SKM-1 treated with dmso at 0.1 percent for 144 hours (cell line): ENCODE results near the gene SEC16B.
A peak's percentile ranks its signal among the peaks of the same experiment; 100 is the strongest.

ENCODE experiments used
- DNase-seq: peaks from one replicate; lab custom pipeline; 2025; ENCODE audit not compliant: unreplicated experiment; lab: John Stamatoyannopoulos, UW

Gene SEC16B

DNA sequence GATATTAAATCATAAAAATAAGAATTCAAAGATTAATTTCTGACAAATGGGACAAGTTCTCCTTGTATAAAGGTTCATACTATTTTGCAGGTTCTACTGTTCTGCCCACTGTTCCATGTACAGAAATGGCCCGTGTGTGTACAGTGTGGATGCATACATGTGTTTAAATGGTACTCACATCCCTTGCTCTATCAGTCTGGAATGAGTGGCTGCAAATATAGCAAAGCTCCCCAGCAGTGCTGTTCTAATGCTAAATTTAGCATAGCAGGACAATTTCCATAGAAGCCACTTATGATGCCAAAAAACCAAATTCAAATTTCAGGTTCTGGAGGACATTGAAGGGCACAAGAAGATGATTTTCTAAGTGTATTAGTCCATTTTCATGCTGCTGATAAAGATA, 9.4 kb upstream of the SEC16B start:
- no peak for DNase-seq

- no peak for DNase-seq
Observed at GRCh38 chr1:177978530-177978929, 8.7 kb upstream of the SEC16B start.

DNA sequence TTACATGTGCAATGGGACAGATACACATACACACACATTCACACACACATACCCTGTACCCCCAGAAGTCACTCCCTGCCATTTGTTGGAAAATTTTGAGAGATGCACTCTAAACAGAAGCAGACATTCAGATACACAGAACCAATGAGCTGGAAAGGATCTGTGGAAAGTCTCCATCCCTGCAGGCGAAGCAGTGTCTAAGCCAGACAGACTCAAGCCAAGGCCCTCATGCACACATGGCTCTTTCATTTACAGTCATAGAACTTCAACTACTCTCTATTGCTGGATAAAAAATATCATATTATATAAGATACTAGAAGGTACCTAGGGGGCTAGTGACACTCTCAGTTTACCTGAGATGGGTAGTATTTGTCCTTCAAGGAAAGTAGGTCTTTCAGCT, 7.3 kb upstream of the SEC16B start:
- DNase-seq, result no peak

- DNase-seq, result no peak
Observed at GRCh38 chr1:177976596-177976995, 6.7 kb upstream of the SEC16B start.

DNA sequence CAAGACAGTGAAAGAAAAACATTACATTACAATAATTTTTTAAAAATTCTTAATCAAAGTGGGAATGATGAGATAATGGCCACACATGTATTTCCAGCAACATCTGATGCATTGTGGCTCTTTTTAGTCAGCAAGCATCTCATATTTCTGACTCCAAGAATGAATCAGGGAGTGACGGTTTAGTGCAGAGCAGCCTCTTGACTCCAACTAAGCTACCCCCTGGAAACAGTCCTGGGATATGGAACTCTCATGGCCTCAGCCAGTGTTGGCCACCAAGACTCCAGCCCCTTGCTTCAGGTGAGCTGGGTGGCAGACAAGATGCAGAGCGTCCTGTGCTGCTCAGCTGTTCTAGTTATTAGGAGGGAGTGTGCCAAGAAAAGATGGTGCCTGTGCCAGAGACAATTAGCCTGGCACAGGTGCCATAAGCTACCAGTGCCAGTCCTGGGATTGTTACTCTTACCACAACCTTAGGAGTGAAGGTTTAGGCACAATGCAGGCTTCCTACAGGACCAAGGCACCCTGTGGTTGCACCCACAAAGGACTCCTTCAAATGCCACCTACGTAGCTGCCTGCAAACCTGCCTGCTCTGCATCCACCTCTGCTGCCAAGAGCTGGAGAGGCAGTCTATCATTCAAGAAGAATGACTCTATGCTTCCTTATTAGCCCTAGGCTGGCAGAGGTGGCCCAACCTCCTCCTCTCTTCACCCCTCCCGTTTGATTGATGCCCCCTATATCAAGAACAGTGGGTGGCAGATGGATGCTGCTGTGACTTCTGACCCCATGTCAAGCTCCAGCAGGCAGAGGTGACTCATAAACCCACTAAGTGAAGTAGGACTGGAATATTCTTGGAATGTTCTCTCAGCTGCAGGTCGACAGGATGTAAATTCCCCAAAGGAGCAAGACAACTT, 6.0 kb upstream of the SEC16B start:
- no peak for DNase-seq

DNA sequence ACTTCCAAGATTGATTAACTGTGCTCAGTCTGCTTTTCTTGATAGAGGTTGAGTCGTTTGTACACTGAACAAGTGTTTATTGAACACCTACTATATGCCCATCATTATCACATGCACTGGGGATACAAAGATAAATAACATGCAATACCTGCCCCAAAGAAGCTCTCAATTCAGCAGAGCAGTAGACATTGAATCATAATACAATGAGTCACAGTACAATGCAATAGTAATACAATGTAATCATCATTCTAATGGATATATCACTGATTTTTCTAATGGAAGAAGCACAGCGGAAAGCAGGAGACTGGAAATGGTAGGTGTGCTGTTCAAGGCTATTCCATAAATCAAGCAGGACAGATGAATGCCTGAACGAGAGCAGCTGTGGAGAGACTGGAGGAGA, 3.7 kb upstream of the SEC16B start:
- DNase-seq, result no peak

- no peak for DNase-seq
Observed at GRCh38 chr1:177969109-177969508, 749 bp downstream of the SEC16B start.

GRCh38 chr1:177966199-177966598, 3.7 kb downstream of the SEC16B start:
- DNase-seq, result no peak

GRCh38 chr1:177965293-177965692, 4.6 kb downstream of the SEC16B start:
- no peak for DNase-seq

DNA sequence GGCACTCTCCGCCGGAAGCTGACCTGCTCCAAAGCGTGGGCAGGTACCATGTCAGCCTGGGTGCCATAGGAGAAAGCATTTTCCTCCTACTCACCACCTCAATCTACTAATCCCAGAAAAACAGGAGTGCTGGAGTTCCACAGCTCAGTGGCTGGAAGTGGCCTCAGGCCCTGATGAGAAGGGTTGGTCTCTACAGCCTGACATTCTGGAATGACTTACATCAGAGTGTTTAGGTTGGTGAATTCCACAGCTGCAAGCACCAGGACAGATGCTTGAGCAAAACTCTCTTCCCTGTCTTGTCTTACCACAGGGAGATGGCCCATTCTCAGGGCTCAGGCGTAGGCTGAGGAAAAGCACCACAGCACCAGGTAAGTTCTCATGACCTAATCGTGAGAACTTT, 5.5 kb downstream of the SEC16B start:
- no peak for DNase-seq

DNA sequence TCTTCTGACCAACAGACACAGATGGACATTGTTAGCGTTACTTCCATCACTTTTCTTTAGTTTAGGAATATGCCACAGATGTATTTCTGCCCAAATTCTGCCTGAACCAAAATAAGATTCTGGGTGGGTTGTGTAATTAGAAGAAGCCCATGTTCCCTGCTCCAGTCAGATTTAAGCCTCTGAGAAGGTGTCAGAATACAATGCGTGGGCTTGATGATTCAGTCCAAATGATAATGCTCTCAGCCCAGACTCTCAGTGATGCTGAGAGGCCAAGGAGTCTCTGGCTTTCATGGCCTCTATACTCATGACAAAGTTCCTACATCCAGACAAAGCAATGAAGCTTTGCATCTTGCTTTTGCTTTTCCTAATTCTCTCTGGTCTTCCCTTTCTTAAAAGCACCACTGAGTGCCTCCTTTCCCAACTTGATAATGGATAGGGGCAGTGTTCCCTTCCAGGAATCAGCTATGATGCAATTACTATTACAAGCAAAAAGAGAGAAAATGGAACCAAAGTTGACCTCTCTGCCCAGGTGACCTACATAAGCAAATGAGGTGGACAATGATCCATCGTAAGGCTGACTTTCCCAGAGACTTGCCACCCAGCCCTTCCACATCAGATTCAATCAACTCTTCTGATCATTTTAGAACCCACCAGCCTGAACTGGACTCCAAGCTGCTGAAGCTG, 8.8 kb downstream of the SEC16B start:
- DNase-seq, result no peak

DNA sequence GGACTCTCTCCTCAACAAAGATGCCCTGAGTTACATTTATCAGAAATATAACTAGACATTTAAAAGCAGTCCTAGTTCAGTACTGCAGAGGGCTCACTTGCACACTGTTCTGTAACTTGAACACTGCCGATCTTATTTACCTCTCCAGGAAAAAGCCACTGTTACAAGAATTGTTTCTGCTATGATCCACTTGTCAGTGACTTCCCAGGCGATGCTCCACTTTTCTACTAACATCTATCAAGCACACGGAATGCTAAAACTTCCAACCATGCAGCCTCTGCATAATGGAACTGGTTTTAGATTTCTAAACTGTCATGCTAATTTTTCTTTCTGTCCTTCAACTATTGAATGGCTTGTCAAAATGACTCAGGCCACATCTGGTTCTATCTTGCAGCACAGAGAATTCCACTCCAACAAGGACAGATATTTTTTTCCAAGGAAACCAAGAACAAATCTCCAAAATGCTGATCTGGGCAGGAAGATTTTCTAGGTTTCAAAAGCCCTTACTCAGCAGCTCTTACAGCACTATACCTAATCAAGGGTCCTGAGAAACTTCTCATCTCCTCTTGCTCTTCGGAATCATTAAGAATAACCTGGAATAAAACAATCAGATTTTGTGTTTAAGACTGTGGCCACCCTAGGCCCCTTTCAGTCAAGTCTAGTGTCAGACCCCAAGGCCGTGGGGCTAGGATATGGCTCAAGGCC, 9.9 kb downstream of the SEC16B start:
- DNase-seq, result no peak

DNA sequence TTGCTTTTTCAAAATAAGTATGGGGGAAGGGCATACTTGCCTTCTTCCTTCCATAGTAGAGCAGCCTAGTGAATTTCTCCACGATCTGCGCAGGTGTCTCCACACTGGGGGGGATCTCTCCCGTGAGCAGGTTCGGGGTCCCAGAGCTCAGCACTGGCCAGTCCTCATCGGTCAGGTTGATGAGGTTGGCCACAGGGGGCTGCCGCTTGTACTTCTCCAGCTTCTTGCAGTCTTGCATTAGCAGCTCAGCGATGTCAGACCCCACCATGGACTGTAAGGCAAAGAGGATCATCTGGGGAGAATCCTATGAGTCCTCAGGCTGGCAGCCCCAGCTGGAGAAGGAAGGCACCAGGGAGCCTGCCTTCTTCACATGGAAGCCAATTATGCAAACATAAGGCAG, 11.8 kb downstream of the SEC16B start:
- DNase-seq, result no peak

GRCh38 chr1:177954076-177954475, 15.8 kb downstream of the SEC16B start:
- DNase-seq, result no peak

GRCh38 chr1:177953549-177953948, 16.3 kb downstream of the SEC16B start:
- no peak for DNase-seq

- DNase-seq, result no peak
Observed at GRCh38 chr1:177952691-177953090, 17.2 kb downstream of the SEC16B start.

DNA sequence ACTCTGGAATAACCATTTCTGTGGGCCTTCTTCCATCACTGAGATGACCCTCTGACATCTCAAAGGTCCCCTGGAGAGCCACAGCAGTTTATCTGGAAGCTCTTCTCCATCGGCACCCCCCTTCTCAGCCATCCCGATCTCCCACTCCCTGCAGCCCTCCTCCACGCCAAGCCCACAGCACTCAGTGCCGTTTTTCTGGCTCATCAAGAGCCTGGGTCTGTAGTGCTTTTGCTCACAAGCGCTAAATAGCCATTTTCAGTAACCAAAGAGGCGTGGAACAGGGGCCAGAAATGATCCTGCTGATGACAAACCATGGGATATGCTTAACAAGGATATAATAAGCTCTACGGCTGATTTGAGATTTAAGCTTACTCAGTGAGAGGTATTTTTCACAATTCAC, 17.6 kb downstream of the SEC16B start:
- no peak for DNase-seq

DNA sequence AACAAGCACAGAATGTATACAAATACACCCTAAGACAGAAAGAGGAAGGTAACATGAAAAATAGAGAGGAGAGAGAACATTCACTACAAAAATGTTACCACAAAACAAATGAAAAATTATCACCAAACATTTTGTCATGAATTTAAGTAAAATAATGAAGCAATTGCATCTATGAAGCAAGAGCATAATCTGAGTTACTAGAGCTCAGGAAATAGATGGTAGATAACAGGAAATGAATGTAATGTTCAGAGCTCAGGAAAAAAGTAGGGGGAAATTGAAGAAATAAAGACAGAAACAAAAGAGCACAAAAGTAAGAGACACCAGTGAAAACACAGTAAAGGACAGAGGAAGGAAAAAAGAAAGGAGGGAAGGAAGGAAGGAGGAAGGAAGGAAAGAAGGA, 19.4 kb downstream of the SEC16B start:
- no peak for DNase-seq

DNA sequence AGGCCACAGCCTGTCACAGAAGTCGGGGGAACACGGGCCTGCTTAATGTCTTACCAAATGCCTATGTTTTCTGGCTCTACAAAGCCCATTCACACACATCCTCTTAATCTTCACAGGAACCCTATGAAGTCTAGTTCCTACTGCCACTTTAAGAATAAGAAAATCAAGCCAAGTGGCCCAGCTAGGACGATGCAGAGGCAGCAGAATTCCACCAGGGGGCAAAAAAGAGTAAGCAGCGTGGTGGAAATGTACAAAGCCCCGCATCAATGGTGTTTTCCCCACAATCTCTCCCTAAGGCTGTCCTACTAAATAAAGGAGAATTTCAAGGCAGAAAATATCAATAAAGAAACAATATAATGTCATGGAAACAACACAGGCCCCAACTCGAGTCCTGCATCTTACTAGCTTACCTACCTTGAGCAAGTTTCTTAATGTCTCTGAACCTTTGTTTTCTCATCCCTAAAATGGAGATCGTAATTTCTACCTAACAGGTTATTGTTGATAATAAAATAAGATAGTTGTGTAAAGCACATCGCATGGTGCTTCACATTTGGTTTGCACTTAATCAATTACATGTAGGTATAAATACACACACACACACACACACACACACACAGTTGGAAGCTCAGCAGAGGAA, 21.4 kb downstream of the SEC16B start:
- DNase-seq, result peak; percentile 77

DNA sequence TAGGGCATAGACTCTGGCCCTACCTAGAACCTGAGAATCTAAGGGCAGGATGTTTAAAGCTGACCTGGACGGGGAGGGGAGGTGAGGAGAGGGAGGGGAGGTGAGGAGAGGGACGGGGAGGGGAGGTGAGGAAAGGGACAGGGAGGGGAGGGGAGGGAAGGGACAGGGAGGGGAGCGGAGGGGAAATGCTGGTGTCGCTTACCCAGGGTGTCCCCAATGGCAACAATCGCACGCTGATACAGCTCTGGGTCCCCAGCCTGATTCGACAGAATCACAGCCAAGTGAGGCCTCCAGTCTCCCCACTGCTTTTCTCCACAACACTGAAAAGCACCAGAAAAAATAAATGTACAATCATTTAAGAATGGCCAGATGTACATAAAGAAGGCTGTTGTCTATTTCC, 22.2 kb downstream of the SEC16B start:
- no peak for DNase-seq

DNA sequence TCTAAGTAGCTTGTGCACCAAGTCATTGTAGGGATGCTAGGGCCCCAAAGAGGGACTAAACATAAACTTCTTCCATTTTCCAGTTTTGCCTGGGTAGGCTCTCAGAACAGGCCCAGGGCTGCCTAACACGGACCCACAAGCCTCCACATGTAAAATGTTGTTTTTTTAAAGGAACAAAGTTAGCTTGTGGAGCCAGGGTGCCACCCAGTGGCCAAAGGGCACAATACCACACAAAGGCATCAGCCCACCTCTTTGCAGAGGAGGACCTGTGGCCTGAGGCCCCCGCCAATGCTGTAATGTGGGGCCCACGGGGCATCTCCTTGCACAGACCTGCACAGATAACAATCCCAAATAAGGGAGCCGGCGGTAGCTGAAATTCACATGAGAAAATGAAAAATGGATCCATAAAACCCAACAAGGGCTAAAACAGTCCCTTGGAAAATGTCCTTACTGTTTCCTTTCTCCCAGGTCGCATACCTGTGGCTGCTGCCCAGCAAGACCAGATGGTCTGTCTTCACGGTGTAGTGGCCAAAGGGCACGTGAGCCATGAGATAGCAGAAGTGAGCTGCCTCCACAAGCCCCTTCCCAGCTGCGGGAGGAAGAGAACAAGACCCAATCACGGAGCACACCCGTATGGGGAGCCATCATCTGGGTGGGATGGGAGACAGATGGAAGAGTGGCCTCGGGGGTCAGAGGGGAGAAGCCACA, 23.8 kb downstream of the SEC16B start:
- peak; percentile 60 for DNase-seq
